Measurements from ENCODE around the gene SLC6A2.
A peak's percentile ranks its signal among the peaks of the same experiment; 100 is the strongest.

Gene SLC6A2

GRCh38 chr16:55710466-55710865, 54.7 kb downstream of the SLC6A2 start:
- H3K79me2 ChIP-seq, result no peaks in the 10 kb centered on the region
- no peak overlapping the region for H3K9ac ChIP-seq
- H3K4me3 ChIP-seq (ENCODE audit: low read depth, low read length), result no peak overlapping the region
- no peaks in the 10 kb centered on the region for H3K4me1 ChIP-seq
- no peaks in the 10 kb centered on the region for H3K27me3 ChIP-seq (ENCODE audit: control insufficient read depth, insufficient read depth, low read length)
- H2AFZ ChIP-seq, result no peak overlapping the region
- no peaks in the 10 kb centered on the region for H3K9me3 ChIP-seq (ENCODE audit: control insufficient read depth, low read length)
- H3K27ac ChIP-seq, result no peak overlapping the region
- TF ChIP-seq CTCF (IDR thresholded peaks at IDR 0.05), result no peak
- H3K36me3 ChIP-seq (ENCODE audit: control insufficient read depth, insufficient read depth, low read length), result no peaks in the 10 kb centered on the region
- H3K4me2 ChIP-seq (ENCODE audit: low read length), result no peak overlapping the region

GRCh38 chr16:55711959-55712876, 56.4 kb downstream of the SLC6A2 start:
- TF ChIP-seq CTCF (IDR thresholded peaks at IDR 0.05), result peak; percentile 69
- no peaks in the 10 kb centered on the region for H3K4me1 ChIP-seq
- no peak overlapping the region for H3K9ac ChIP-seq
- no peak overlapping the region for H3K4me3 ChIP-seq (ENCODE audit: low read depth, low read length)
- no peak overlapping the region for H3K27ac ChIP-seq
- no peaks in the 10 kb centered on the region for H3K36me3 ChIP-seq (ENCODE audit: control insufficient read depth, insufficient read depth, low read length)
- no peak overlapping the region for H2AFZ ChIP-seq
- H3K79me2 ChIP-seq, result no peaks in the 10 kb centered on the region
- no peaks in the 10 kb centered on the region for H3K27me3 ChIP-seq (ENCODE audit: control insufficient read depth, insufficient read depth, low read length)
- no peak overlapping the region for H3K4me2 ChIP-seq (ENCODE audit: low read length)
- no peaks in the 10 kb centered on the region for H3K9me3 ChIP-seq (ENCODE audit: control insufficient read depth, low read length)

- no peaks in the 10 kb centered on the region for H3K79me2 ChIP-seq
- H3K27ac ChIP-seq, result no peak overlapping the region
- no peak overlapping the region for H2AFZ ChIP-seq
- H3K4me3 ChIP-seq (ENCODE audit: low read depth, low read length), result no peak overlapping the region
- no peak overlapping the region for H3K4me2 ChIP-seq (ENCODE audit: low read length)
- H3K36me3 ChIP-seq (ENCODE audit: control insufficient read depth, insufficient read depth, low read length), result no peaks in the 10 kb centered on the region
- TF ChIP-seq CTCF (IDR thresholded peaks at IDR 0.05), result no peak
- H3K27me3 ChIP-seq (ENCODE audit: control insufficient read depth, insufficient read depth, low read length), result no peaks in the 10 kb centered on the region
- H3K4me1 ChIP-seq, result no peaks in the 10 kb centered on the region
- H3K9ac ChIP-seq, result no peak overlapping the region
- H3K9me3 ChIP-seq (ENCODE audit: control insufficient read depth, low read length), result no peaks in the 10 kb centered on the region
Measured at GRCh38 chr16:55713103-55713502, 57.3 kb downstream of the SLC6A2 start.

- Histone ChIP-seq H3K4me2 (ENCODE audit: low read length) (no peak overlapping the region), H2AFZ (no peak overlapping the region), H3K9ac (no peak overlapping the region), H3K79me2 (no peaks in the 10 kb centered on the region), H3K4me3 (ENCODE audit: low read depth, low read length) (no peak overlapping the region), H3K27me3 (ENCODE audit: control insufficient read depth, insufficient read depth, low read length) (no peaks in the 10 kb centered on the region), H3K27ac (no peak overlapping the region), H3K36me3 (ENCODE audit: control insufficient read depth, insufficient read depth, low read length) (no peaks in the 10 kb centered on the region), H3K4me1 (no peaks in the 10 kb centered on the region), H3K9me3 (ENCODE audit: control insufficient read depth, low read length) (no peaks in the 10 kb centered on the region)
- no peak for TF ChIP-seq CTCF (IDR thresholded peaks at IDR 0.05)
Measured at GRCh38 chr16:55717326-55717725, 61.5 kb downstream of the SLC6A2 start.
